D341Med (cell line): ENCODE measurements around the gene TBC1D22A.
"Not testable (repeated sequence)": the region's sequence is repeated elsewhere in the genome, so short reads cannot be mapped to it uniquely, and the experiment has no call there.

Experiments used
- DNase-seq: peaks from one replicate; pipeline ENCODE4 v3.0.0; 2012; ENCODE audit warnings: low spot score

TBC1D22A gene

GRCh38 chr22:46972901-46973831 is 210.7 kb downstream of the TBC1D22A start:
- no peak for DNase-seq

- no peak for DNase-seq
Measured at GRCh38 chr22:46974077-46974476, 211.6 kb downstream of the TBC1D22A start.

- DNase-seq = no peak
Measured at GRCh38 chr22:46974631-46975585, 212.5 kb downstream of the TBC1D22A start.

GRCh38 chr22:46976143-46976542 is 213.7 kb downstream of the TBC1D22A start:
- DNase-seq = no peak

GRCh38 chr22:46976598-46976997 is 214.1 kb downstream of the TBC1D22A start:
- DNase-seq = no peak

GRCh38 chr22:46977656-46978343 is 215.3 kb downstream of the TBC1D22A start:
- no peak for DNase-seq

- not testable (repeated sequence) for DNase-seq
Measured at GRCh38 chr22:46978668-46979067, 216.2 kb downstream of the TBC1D22A start.

GRCh38 chr22:46979506-46979905 is 217.1 kb downstream of the TBC1D22A start:
- no peak for DNase-seq

- no peak for DNase-seq
Measured at GRCh38 chr22:46980392-46980791, 217.9 kb downstream of the TBC1D22A start.

GRCh38 chr22:46982635-46983034 is 220.2 kb downstream of the TBC1D22A start:
- DNase-seq = no peak

- DNase-seq = no peak
Measured at GRCh38 chr22:46983046-46983445, 220.6 kb downstream of the TBC1D22A start.

GRCh38 chr22:46984751-46985506 is 222.5 kb downstream of the TBC1D22A start:
- no peak for DNase-seq

GRCh38 chr22:46985507-46985882 is 223.0 kb downstream of the TBC1D22A start:
- DNase-seq = no peak

GRCh38 chr22:46986788-46987187 is 224.3 kb downstream of the TBC1D22A start:
- no peak for DNase-seq

GRCh38 chr22:46990937-46991550 is 228.6 kb downstream of the TBC1D22A start:
- no peak for DNase-seq

GRCh38 chr22:46991666-46992065 is 229.2 kb downstream of the TBC1D22A start:
- DNase-seq = no peak

GRCh38 chr22:46992121-46992731 is 229.8 kb downstream of the TBC1D22A start:
- no peak for DNase-seq

GRCh38 chr22:46993633-46994032 is 231.2 kb downstream of the TBC1D22A start:
- no peak for DNase-seq

GRCh38 chr22:46994265-46994664 is 231.8 kb downstream of the TBC1D22A start:
- DNase-seq = no peak

- DNase-seq = no peak
Measured at GRCh38 chr22:46994983-46995382, 232.5 kb downstream of the TBC1D22A start.
